ENCODE results near the gene CDCA3. TPM values are rescaled to one million over a fixed set of nuclear protein-coding genes. Genes with fewer than 3 reads are reported as not detected.

The CDCA3 gene
- total and polyA plus RNA-seq, 3 donors from 2014 or later = 27.5 to 81.7 (median 43.5) TPM

- H3K4me3 ChIP-seq = no peak overlapping the region
- no peaks in the 10 kb centered on the region for H3K4me1 ChIP-seq
- no peaks in the 10 kb centered on the region for H3K9me3 ChIP-seq
- H3K27ac ChIP-seq = no peak overlapping the region
- DNase-seq = no peak
- H3K36me3 ChIP-seq (ENCODE audit: low read depth, missing control alignments) = no peaks in the 10 kb centered on the region
- H3K27me3 ChIP-seq = no peaks in the 10 kb centered on the region
- WGBS, 2 donors = 93 to 95% methylated on average over 7 to 9 of the region's 9 CpGs
- intact Hi-C loops (cut with DNase I; ENCODE audit: low total_unique reads) = no loop called here
- TF ChIP-seq POLR2A (IDR thresholded peaks at IDR 0.05) (no peak), CTCF (IDR thresholded peaks at IDR 0.05) (no peak)
Observed at GRCh38 chr12:6861391-6861790, 10.3 kb upstream of the CDCA3 start.

DNA sequence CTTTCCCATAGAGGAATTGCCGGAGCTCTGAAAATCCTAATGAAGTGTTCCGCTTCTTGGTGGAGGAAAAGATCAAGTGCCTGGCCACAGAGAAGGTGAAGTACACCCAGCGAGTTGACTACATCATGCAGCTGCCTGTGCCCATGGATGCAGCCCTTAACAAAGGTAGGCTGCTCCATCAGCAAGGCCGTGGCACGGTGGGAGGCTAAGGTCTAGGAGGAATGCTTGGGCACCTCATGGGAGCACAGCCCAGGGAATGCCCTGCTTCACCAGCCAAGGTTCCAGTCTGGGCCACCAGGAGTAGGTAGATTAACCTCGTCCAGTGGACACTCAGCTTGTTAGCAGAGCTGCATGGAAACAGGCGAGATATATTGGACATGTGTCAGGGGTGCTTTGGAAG lies 9.9 kb upstream of the CDCA3 start:
- Histone ChIP-seq H3K4me1 (no peaks in the 10 kb centered on the region), H3K36me3 (ENCODE audit: low read depth, missing control alignments) (no peaks in the 10 kb centered on the region), H3K27me3 (no peaks in the 10 kb centered on the region), H3K9me3 (no peaks in the 10 kb centered on the region), H3K27ac (no peak overlapping the region), H3K4me3 (no peak overlapping the region)
- 92 to 98% methylated on average over 7 of the region's 7 CpGs for WGBS, 2 donors
- DNase-seq = no peak
- intact Hi-C loops (cut with DNase I; ENCODE audit: low total_unique reads) = no loop called here
- TF ChIP-seq CTCF (IDR thresholded peaks at IDR 0.05) (no peak), POLR2A (IDR thresholded peaks at IDR 0.05) (no peak)

GRCh38 chr12:6860116-6860515 lies 9.0 kb upstream of the CDCA3 start:
- H3K9me3 ChIP-seq = no peaks in the 10 kb centered on the region
- TF ChIP-seq CTCF (IDR thresholded peaks at IDR 0.05) (no peak), POLR2A (IDR thresholded peaks at IDR 0.05) (no peak)
- no peaks in the 10 kb centered on the region for H3K27me3 ChIP-seq
- H3K4me1 ChIP-seq = no peaks in the 10 kb centered on the region
- no peaks in the 10 kb centered on the region for H3K36me3 ChIP-seq (ENCODE audit: low read depth, missing control alignments)
- WGBS, 2 donors = 91 to 97% methylated on average over 9 of the region's 9 CpGs
- no peak overlapping the region for H3K27ac ChIP-seq
- no peak overlapping the region for H3K4me3 ChIP-seq
- intact Hi-C loops (cut with DNase I; ENCODE audit: low total_unique reads) = no loop called here
- no peak for DNase-seq

DNA sequence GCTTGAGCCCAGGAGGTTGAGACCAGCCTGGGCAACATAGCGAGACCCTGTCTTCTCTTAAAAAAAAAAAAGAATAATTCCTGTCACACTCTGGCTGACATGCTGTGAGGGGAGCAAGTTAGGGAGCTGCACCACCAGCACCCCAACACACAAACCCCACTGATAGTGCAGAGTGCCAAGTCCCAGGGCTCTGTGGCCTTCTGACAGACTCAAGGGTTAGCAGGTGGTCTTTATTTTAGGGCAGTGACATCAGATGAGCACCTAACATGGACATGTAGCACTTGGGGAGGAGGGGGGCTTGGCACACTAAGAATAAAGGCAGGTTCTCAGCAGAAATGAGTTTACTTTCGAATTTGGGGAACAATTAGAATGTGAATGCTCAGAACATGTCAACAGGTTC lies 7.7 kb upstream of the CDCA3 start:
- Histone ChIP-seq H3K4me1 (peaks cover 10% of the 10 kb centered on the region), H3K9me3 (no peaks in the 10 kb centered on the region), H3K27ac (no peak overlapping the region), H3K4me3 (no peak overlapping the region), H3K36me3 (ENCODE audit: low read depth, missing control alignments) (no peaks in the 10 kb centered on the region), H3K27me3 (no peaks in the 10 kb centered on the region)
- DNase-seq = no peak
- intact Hi-C loops (cut with DNase I; ENCODE audit: low total_unique reads) = no loop called here
- 93 to 98% methylated on average over 2 of the region's 2 CpGs for WGBS, 2 donors
- TF ChIP-seq CTCF (IDR thresholded peaks at IDR 0.05) (no peak), POLR2A (IDR thresholded peaks at IDR 0.05) (no peak)

DNA sequence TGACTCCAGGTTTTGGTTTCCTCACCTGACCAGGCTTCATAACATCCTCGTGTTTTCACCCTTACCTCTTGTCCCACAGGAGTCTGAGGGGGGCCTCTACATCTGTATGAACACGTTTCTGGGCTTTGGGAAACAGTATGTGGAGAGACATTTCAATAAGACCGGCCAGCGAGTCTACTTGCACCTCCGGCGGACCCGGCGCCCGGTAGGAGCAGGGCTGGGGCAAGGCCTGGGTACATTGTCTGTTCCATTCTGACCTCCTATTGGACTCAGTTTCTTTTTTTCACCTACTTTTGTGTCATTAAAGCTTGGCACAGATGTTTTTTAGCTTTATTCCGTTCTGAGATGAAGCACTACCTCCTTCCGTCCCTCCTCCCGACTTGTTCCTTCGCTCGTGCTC lies 4.2 kb upstream of the CDCA3 start:
- 89 to 92% methylated on average over 14 of the region's 14 CpGs for WGBS, 2 donors
- peak overlapping the region in 1 of 2 donors; percentile 98 for H3K27ac ChIP-seq
- TF ChIP-seq POLR2A (IDR thresholded peaks at IDR 0.05) = no peak
- TF ChIP-seq CTCF (IDR thresholded peaks at IDR 0.05) = no peak

More for the DNA sequence above, 4.2 kb upstream of the CDCA3 start:
- intact Hi-C loops (cut with DNase I; ENCODE audit: low total_unique reads) = no loop called here
- Histone ChIP-seq H3K4me1 (peaks cover 19% of the 10 kb centered on the region), H3K9me3 (no peaks in the 10 kb centered on the region), H3K4me3 (no peak overlapping the region), H3K36me3 (ENCODE audit: low read depth, missing control alignments) (no peaks in the 10 kb centered on the region), H3K27me3 (no peaks in the 10 kb centered on the region)
- no peak for DNase-seq
